Measurements from ENCODE around the gene NTSR1.

NTSR1 gene

DNA sequence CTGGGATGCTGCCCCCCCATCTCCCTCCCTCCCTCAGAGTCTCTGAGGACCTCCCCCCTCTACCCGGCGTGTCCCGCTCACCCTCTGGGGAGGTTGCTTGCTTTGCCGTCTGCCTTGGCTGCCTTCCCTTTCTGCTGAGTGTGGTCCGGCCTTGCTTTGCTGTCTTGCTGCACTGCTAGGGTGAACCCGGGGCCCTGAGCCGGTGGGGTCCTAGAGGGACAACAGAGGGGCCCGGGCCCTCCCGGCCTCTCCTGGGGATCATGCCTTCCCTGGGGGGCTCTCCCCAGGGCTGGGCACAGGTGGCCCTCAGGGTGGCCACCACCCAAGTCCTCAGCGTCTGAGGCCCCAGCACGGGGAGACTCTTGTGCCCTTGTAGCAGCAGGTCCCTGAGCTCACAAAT is 47.0 kb upstream of the NTSR1 start:
- TF ChIP-seq, protein P1, sequence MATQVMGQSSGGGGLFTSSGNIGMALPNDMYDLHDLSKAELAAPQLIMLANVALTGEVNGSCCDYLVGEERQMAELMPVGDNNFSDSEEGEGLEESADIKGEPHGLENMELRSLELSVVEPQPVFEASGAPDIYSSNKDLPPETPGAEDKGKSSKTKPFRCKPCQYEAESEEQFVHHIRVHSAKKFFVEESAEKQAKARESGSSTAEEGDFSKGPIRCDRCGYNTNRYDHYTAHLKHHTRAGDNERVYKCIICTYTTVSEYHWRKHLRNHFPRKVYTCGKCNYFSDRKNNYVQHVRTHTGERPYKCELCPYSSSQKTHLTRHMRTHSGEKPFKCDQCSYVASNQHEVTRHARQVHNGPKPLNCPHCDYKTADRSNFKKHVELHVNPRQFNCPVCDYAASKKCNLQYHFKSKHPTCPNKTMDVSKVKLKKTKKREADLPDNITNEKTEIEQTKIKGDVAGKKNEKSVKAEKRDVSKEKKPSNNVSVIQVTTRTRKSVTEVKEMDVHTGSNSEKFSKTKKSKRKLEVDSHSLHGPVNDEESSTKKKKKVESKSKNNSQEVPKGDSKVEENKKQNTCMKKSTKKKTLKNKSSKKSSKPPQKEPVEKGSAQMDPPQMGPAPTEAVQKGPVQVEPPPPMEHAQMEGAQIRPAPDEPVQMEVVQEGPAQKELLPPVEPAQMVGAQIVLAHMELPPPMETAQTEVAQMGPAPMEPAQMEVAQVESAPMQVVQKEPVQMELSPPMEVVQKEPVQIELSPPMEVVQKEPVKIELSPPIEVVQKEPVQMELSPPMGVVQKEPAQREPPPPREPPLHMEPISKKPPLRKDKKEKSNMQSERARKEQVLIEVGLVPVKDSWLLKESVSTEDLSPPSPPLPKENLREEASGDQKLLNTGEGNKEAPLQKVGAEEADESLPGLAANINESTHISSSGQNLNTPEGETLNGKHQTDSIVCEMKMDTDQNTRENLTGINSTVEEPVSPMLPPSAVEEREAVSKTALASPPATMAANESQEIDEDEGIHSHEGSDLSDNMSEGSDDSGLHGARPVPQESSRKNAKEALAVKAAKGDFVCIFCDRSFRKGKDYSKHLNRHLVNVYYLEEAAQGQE (IDR thresholded peaks at IDR 0.05; ENCODE audit: insufficient read depth in 1 of 2, low read depth in 2 of 2, low read length in 2 of 2), result no peak
- TF ChIP-seq POLR2AphosphoS5 (IDR thresholded peaks at IDR 0.05; ENCODE audit: low read depth, low read length), result no peak
- TF ChIP-seq TAF1 (IDR thresholded peaks at IDR 0.05; ENCODE audit: borderline replicate concordance, insufficient read depth, low read length), result no peak
- no peak for TF ChIP-seq FOXP2 (optimal IDR thresholded peaks at IDR 0.05; ENCODE audit: borderline replicate concordance, extremely low read depth, extremely low read length, insufficient read depth)
- no peak for TF ChIP-seq SIN3A (IDR thresholded peaks at IDR 0.05; ENCODE audit: borderline replicate concordance, insufficient read depth, low read length)

DNA sequence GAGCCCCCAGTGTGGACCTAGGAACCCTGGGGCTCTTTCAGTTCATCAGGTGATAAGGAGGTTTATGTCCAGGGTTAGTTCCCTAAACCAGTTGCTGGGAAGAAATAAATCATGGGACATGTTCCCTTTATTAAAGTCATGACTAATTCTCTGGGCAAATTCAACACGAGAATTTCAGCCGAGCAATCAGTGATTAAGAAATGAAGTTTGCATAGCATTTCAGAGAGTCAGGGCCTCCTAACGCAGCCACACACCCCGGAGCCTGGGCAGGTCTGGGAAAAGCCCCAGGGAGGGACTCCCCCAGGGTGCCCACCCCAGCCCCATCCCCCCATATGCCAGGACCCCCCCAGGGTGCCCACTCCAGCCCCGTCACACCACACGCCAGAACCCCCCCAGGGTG is 46.2 kb upstream of the NTSR1 start:
- no peak for TF ChIP-seq SIN3A (IDR thresholded peaks at IDR 0.05; ENCODE audit: borderline replicate concordance, insufficient read depth, low read length)
- no peak for TF ChIP-seq FOXP2 (optimal IDR thresholded peaks at IDR 0.05; ENCODE audit: borderline replicate concordance, extremely low read depth, extremely low read length, insufficient read depth)
- TF ChIP-seq POLR2AphosphoS5 (IDR thresholded peaks at IDR 0.05; ENCODE audit: low read depth, low read length), result no peak
- TF ChIP-seq, protein P1 (IDR thresholded peaks at IDR 0.05; ENCODE audit: insufficient read depth in 1 of 2, low read depth in 2 of 2, low read length in 2 of 2), result no peak
- no peak for TF ChIP-seq TAF1 (IDR thresholded peaks at IDR 0.05; ENCODE audit: borderline replicate concordance, insufficient read depth, low read length)

DNA sequence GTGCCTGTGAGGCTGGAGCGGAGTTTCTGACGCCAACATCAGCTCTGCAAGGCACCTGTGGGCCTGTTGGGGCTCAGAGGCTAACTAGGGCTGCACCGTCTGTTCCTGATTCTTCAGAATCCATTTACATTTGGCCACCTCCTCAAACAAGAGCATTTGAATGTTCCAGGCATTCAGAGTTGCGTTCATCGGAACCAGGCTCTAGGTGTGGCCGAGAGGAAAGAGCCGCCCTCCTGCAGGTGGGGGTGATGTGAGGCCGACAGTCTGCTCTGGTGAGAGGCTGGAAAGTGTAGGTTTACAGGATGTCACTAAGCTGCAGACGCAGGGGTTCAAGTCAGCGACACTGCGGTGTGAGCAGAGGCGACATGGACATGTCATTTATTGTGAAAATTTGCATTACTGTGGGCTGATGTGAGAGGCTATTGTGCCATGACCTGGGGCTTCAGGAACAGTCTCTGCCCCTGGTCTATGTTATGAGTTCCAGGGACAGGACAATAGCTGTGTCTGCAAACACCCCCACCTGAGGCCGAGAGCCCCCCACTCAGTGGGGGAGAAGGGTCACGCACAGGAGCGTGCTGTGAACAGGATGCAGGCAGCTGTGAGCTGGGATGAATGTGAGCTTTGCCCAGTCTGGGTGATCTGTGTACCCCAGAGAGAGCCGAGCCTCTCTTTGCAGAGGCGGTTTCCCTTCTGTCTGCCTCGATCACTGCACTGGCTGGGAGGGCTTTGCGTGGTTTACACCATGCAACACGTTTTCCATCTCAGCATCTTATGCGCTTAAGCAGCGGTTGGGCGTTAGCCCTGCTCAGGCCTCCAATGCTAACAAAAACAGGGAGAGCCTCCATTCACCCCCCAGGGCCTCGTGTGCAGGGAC is 45.3 kb upstream of the NTSR1 start:
- TF ChIP-seq, protein P1 (IDR thresholded peaks at IDR 0.05; ENCODE audit: insufficient read depth in 1 of 2, low read depth in 2 of 2, low read length in 2 of 2), result no peak
- TF ChIP-seq SIN3A (IDR thresholded peaks at IDR 0.05; ENCODE audit: borderline replicate concordance, insufficient read depth, low read length) (no peak), FOXP2 (optimal IDR thresholded peaks at IDR 0.05; ENCODE audit: borderline replicate concordance, extremely low read depth, extremely low read length, insufficient read depth) (no peak), POLR2AphosphoS5 (IDR thresholded peaks at IDR 0.05; ENCODE audit: low read depth, low read length) (no peak), TAF1 (IDR thresholded peaks at IDR 0.05; ENCODE audit: borderline replicate concordance, insufficient read depth, low read length) (no peak)

DNA sequence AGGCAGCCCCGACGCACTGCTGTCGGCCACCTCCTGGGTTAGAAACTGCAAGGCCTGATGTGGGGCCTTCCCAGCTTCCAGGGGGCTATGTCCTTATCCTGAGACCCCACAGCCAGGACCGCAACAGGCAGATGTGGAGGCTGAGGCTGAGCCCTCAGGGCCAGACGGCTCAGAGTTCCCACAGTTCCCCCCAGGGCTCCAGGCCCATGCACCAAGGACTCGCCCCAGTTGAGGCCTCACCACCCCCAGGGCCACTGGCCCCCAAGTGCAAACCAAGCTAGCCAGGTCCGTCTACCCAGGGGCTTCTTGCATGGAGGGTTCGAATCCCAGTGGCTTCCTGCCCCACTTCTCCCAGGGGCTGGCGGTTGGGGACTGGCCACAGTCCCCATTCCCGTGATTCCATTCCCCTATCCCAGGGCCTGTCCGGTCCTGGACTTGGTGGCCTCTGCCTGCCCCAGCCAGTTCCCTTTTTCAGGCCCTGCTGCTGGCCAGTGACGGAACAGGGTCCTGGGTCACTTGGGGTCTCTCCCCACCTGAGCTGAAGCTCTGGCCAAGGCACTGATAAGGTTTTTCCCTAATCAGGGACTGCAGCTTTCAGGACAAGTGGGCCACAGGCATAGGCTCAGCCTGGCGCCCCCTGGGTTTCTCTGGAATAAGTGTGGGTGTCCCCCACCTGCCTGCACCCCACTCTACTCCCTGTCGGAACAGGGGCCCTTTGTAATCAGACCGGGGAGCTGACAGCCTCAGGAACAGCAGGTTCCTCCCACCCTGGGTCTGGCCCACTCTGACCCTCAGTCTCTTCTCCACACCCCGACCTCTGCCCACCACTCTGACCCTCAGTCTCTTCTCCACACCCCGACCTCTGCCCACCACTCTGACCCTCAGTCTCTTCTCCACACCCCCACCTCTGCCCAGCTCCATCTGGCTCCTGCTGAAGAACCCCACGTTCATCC is 44.3 kb upstream of the NTSR1 start:
- TF ChIP-seq FOXP2 (optimal IDR thresholded peaks at IDR 0.05; ENCODE audit: borderline replicate concordance, extremely low read depth, extremely low read length, insufficient read depth) (no peak), POLR2AphosphoS5 (IDR thresholded peaks at IDR 0.05; ENCODE audit: low read depth, low read length) (no peak), TAF1 (IDR thresholded peaks at IDR 0.05; ENCODE audit: borderline replicate concordance, insufficient read depth, low read length) (no peak), SIN3A (IDR thresholded peaks at IDR 0.05; ENCODE audit: borderline replicate concordance, insufficient read depth, low read length) (no peak)
- TF ChIP-seq, protein P1 (IDR thresholded peaks at IDR 0.05; ENCODE audit: insufficient read depth in 1 of 2, low read depth in 2 of 2, low read length in 2 of 2), result no peak
